ENCODE results near the gene SLC27A6. TPM values are rescaled to one million over a fixed set of nuclear protein-coding genes. Genes with fewer than 3 reads are reported as not detected.

Gene SLC27A6
- total and polyA plus RNA-seq, 10 donors, result 0.06 to 1.2 (median 0.35) TPM; not detected in 6

- H3K27ac ChIP-seq, result no peak overlapping the region
- TF ChIP-seq POLR2A (IDR thresholded peaks at IDR 0.05) (no peak), POLR2AphosphoS5 (IDR thresholded peaks at IDR 0.05) (no peak)
- no peak for DNase-seq
- H3K27me3 ChIP-seq (replicated peaks in 1 of 7), result peaks cover 0 to 26% (median 4%) of the 10 kb centered on the region in 7 donors
- no peaks in the 10 kb centered on the region for H3K36me3 ChIP-seq
- intact Hi-C loops (cut with DNase I; ENCODE audit: low total_unique reads), result no loop called here
- H3K4me3 ChIP-seq, result no peak overlapping the region
- H3K9me3 ChIP-seq, result peaks cover 0 to 6% (median 0%) of the 10 kb centered on the region in 8 donors
- peaks cover 0 to 10% (median 3%) of the 10 kb centered on the region in 6 donors for H3K4me1 ChIP-seq
- WGBS, 5 donors, result 83 to 97% (median 91%) methylated on average over 3 of the region's 3 CpGs
Observed at GRCh38 chr5:128966846-128967245, 1.6 kb downstream of the SLC27A6 start.

DNA sequence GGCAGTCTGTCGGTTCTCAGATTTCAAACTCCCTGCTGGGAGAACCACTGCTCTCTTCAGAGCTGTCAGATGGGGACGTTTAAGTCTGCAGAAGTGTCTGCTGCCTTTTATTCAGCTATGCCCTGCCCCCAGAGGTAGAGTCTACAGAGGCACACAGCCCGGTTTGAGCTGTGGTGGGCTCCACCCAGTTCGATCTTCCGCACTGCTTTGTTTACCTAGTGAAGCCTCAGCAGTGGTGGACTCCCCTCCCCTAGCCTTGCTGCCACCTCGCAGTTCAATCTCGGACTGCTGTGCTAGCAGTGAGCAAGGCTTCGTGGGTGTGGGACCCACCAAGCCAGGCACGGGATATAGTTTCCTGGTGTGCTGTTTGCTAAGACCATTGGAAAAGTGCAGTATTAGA, 8.0 kb downstream of the SLC27A6 start:
- no peak overlapping the region for H3K27ac ChIP-seq
- intact Hi-C loops (cut with DNase I; ENCODE audit: low total_unique reads), result no loop called here
- DNase-seq, result no peak
- H3K4me3 ChIP-seq, result no peak overlapping the region
- peaks cover 0 to 22% (median 0%) of the 10 kb centered on the region in 8 donors for H3K9me3 ChIP-seq
- no peak for TF ChIP-seq POLR2AphosphoS5 (IDR thresholded peaks at IDR 0.05)
- TF ChIP-seq, protein P1, sequence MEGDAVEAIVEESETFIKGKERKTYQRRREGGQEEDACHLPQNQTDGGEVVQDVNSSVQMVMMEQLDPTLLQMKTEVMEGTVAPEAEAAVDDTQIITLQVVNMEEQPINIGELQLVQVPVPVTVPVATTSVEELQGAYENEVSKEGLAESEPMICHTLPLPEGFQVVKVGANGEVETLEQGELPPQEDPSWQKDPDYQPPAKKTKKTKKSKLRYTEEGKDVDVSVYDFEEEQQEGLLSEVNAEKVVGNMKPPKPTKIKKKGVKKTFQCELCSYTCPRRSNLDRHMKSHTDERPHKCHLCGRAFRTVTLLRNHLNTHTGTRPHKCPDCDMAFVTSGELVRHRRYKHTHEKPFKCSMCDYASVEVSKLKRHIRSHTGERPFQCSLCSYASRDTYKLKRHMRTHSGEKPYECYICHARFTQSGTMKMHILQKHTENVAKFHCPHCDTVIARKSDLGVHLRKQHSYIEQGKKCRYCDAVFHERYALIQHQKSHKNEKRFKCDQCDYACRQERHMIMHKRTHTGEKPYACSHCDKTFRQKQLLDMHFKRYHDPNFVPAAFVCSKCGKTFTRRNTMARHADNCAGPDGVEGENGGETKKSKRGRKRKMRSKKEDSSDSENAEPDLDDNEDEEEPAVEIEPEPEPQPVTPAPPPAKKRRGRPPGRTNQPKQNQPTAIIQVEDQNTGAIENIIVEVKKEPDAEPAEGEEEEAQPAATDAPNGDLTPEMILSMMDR (IDR thresholded peaks at IDR 0.05 in 8 of 11, conservative IDR thresholded peaks at IDR 0.05 in 3 of 11), result no peak
- TF ChIP-seq POLR2A (IDR thresholded peaks at IDR 0.05), result no peak
- no peaks in the 10 kb centered on the region for H3K4me1 ChIP-seq
- 82 to 88% (median 87%) methylated on average over 9 of the region's 9 CpGs for WGBS, 5 donors
- H3K36me3 ChIP-seq, result no peaks in the 10 kb centered on the region
- H3K27me3 ChIP-seq (replicated peaks in 1 of 7), result no peaks in the 10 kb centered on the region

GRCh38 chr5:128974567-128974966, 9.3 kb downstream of the SLC27A6 start:
- 38 to 54% (median 49%) methylated on average over 1 of the region's 1 CpG for WGBS, 5 donors
- H3K27me3 ChIP-seq (replicated peaks in 1 of 7), result no peaks in the 10 kb centered on the region
- DNase-seq, result no peak
- peaks cover 0 to 22% (median 0%) of the 10 kb centered on the region in 8 donors for H3K9me3 ChIP-seq
- H3K27ac ChIP-seq, result no peak overlapping the region
- H3K36me3 ChIP-seq, result no peaks in the 10 kb centered on the region
- intact Hi-C loops (cut with DNase I; ENCODE audit: low total_unique reads), result no loop called here
- H3K4me3 ChIP-seq, result no peak overlapping the region
- TF ChIP-seq POLR2AphosphoS5 (IDR thresholded peaks at IDR 0.05) (no peak), POLR2A (IDR thresholded peaks at IDR 0.05) (no peak)
- TF ChIP-seq, protein P1 (IDR thresholded peaks at IDR 0.05 in 8 of 11, conservative IDR thresholded peaks at IDR 0.05 in 3 of 11), result no peak
- H3K4me1 ChIP-seq, result no peaks in the 10 kb centered on the region

- TF ChIP-seq POLR2AphosphoS5 (IDR thresholded peaks at IDR 0.05) (no peak), POLR2A (IDR thresholded peaks at IDR 0.05) (no peak)
- TF ChIP-seq, protein P1 (IDR thresholded peaks at IDR 0.05 in 8 of 11, conservative IDR thresholded peaks at IDR 0.05 in 3 of 11), result no peak
- H3K27me3 ChIP-seq (replicated peaks in 1 of 7), result no peaks in the 10 kb centered on the region
- 61 to 76% (median 68%) methylated on average over 1 of the region's 1 CpG for WGBS, 5 donors
- no peak overlapping the region for H3K4me3 ChIP-seq
- intact Hi-C loops (cut with DNase I; ENCODE audit: low total_unique reads), result no loop called here
- no peaks in the 10 kb centered on the region for H3K4me1 ChIP-seq
- no peak for DNase-seq
- H3K36me3 ChIP-seq, result no peaks in the 10 kb centered on the region
- H3K9me3 ChIP-seq, result no peaks in the 10 kb centered on the region
- no peak overlapping the region for H3K27ac ChIP-seq
Observed at GRCh38 chr5:128979761-128980160, 14.5 kb downstream of the SLC27A6 start.

GRCh38 chr5:128980917-128981316, 15.6 kb downstream of the SLC27A6 start:
- no peaks in the 10 kb centered on the region for H3K4me1 ChIP-seq
- no peak for DNase-seq
- H3K4me3 ChIP-seq, result no peak overlapping the region
- intact Hi-C loops (cut with DNase I; ENCODE audit: low total_unique reads), result no loop called here
- no peak for TF ChIP-seq POLR2AphosphoS5 (IDR thresholded peaks at IDR 0.05)
- TF ChIP-seq POLR2A (IDR thresholded peaks at IDR 0.05), result no peak
- TF ChIP-seq, protein P1 (IDR thresholded peaks at IDR 0.05 in 8 of 11, conservative IDR thresholded peaks at IDR 0.05 in 3 of 11), result no peak
- H3K27me3 ChIP-seq (replicated peaks in 1 of 7), result no peaks in the 10 kb centered on the region
- WGBS, 5 donors, result 66 to 81% (median 76%) methylated on average over 3 of the region's 3 CpGs
- H3K36me3 ChIP-seq, result no peaks in the 10 kb centered on the region
- no peak overlapping the region for H3K27ac ChIP-seq
- no peaks in the 10 kb centered on the region for H3K9me3 ChIP-seq
